Measurements from ENCODE around the gene TMEM178B. TPM values are rescaled to one million over a fixed set of nuclear protein-coding genes. Genes with fewer than 3 reads are reported as not detected.
A peak's percentile ranks its signal among the peaks of the same experiment; 100 is the strongest.

TMEM178B gene
- total and polyA plus RNA-seq, 10 of the 15 experiments (the other 5 are each of a cell fraction or from before 2014, with no cell fraction given): 0.01 to 1.1 (median 0.04) TPM; not detected in 2

- Histone ChIP-seq H3K36me3 (ENCODE audit: control insufficient read depth in 2 of 2, insufficient read depth in 2 of 2, low read length in 1 of 2) (no peaks in the 10 kb centered on the region), H3K4me1 (ENCODE audit: control insufficient read depth, insufficient read depth, low read length) (no peaks in the 10 kb centered on the region), H4K20me1 (ENCODE audit: control insufficient read depth, insufficient read depth) (no peaks in the 10 kb centered on the region), H3K9me3 (replicated peaks; ENCODE audit: control insufficient read depth, insufficient read depth, low read length) (no peaks in the 10 kb centered on the region), H3K27me3 (replicated peaks in 1 of 2; ENCODE audit: control insufficient read depth in 2 of 2, insufficient read depth in 2 of 2, low read length in 1 of 2) (peaks cover 3 to 22% of the 10 kb centered on the region in 2 experiments), H2AFZ (ENCODE audit: control insufficient read depth, low read depth, low read length) (no peak overlapping the region), H3K27ac (ENCODE audit: control insufficient read depth, insufficient read depth) (no peak overlapping the region), H3K9ac (ENCODE audit: control insufficient read depth, insufficient read depth, low read length) (no peak overlapping the region), H3K4me3 (no peak overlapping the region), H3K4me2 (ENCODE audit: control insufficient read depth, insufficient read depth) (no peak overlapping the region), H3K79me2 (ENCODE audit: control insufficient read depth, insufficient read depth, low read length) (no peaks in the 10 kb centered on the region)
- no TSS peak for BruUV-seq (replicated peaks)
- WGBS (ENCODE audit: insufficient coverage, insufficient replicate concordance, low lambda C conversion rate, missing lambda C conversion rate): 1% methylated on average over 41 of the region's 61 CpGs
- FAIRE-seq: no peak
- DNase-seq (ENCODE audit: low read depth, low spot score): no peak
- intact Hi-C loops (cut with micrococcal nuclease; ENCODE audit: unreplicated experiment): loop anchor here (5.0 kb wide), 1 partner anchor 150 kb away; no protein-coding TSS in a partner anchor
- ChIA-PET POLR2A (no interaction called here), CTCF (interaction anchor here (1.0 to 1.5 kb wide), 2 partner anchors 147 to 461 kb away, joined by 3 to 6 read pairs; no protein-coding TSS in a partner anchor), SMC1A (ENCODE audit: uncharacterized antibody, unreplicated experiment) (interaction anchor here (1.4 kb wide), 1 partner anchor 148 kb away, joined by 9 read pairs; no protein-coding TSS in a partner anchor), RAD21 (ENCODE audit: unreplicated experiment) (interaction anchor here (1.1 kb wide), 1 partner anchor 461 kb away, joined by 3 read pairs; no protein-coding TSS in a partner anchor)
- TF ChIP-seq EP300 (IDR thresholded peaks at IDR 0.05; ENCODE audit: borderline replicate concordance in 1 of 2, control insufficient read depth in 1 of 2, low read depth in 2 of 2, low read length in 2 of 2) (no peak), SUZ12 (IDR thresholded peaks at IDR 0.05; ENCODE audit: unreplicated experiment) (peak; percentile 22), POLR2AphosphoS5 (IDR thresholded peaks at IDR 0.05; ENCODE audit: low read length) (no peak)
- peak; percentile 48; the same call in 2 of the 3 replicates for ATAC-seq
- in situ Hi-C loops (cut with MboI): no loop called here
These were observed 1.2 kb upstream of the TMEM178B start for GRCh38 chr7:141072548-141073172.

- TF ChIP-seq REST (IDR thresholded peaks at IDR 0.05; ENCODE audit: low read depth, low read length): peak; percentile 78; the same call in 1 of the 2 replicates
- no peak for TF ChIP-seq HDGF (IDR thresholded peaks at IDR 0.05)
- DNase-seq (ENCODE audit: low read depth, low spot score) (no peak), FAIRE-seq (no peak), ATAC-seq (peak; percentile 56)
- Histone ChIP-seq H3K9me3 (replicated peaks; ENCODE audit: control insufficient read depth, insufficient read depth, low read length) (no peaks in the 10 kb centered on the region), H2AFZ (ENCODE audit: control insufficient read depth, low read depth, low read length) (no peak overlapping the region), H3K79me2 (ENCODE audit: control insufficient read depth, insufficient read depth, low read length) (no peaks in the 10 kb centered on the region), H3K27ac (ENCODE audit: control insufficient read depth, insufficient read depth) (no peak overlapping the region), H3K36me3 (ENCODE audit: control insufficient read depth in 2 of 2, insufficient read depth in 2 of 2, low read length in 1 of 2) (no peaks in the 10 kb centered on the region), H3K4me3 (no peak overlapping the region), H4K20me1 (ENCODE audit: control insufficient read depth, insufficient read depth) (no peaks in the 10 kb centered on the region), H3K9ac (ENCODE audit: control insufficient read depth, insufficient read depth, low read length) (no peak overlapping the region), H3K4me1 (ENCODE audit: control insufficient read depth, insufficient read depth, low read length) (no peaks in the 10 kb centered on the region), H3K4me2 (ENCODE audit: control insufficient read depth, insufficient read depth) (peak overlapping the region; percentile 77; the same call in 1 of the 2 replicates), H3K27me3 (replicated peaks in 1 of 2; ENCODE audit: control insufficient read depth in 2 of 2, insufficient read depth in 2 of 2, low read length in 1 of 2) (peaks cover 3 to 24% of the 10 kb centered on the region in 2 experiments)
- BruUV-seq (replicated peaks): no TSS peak
- ChIA-PET POLR2A (no interaction called here), RAD21 (ENCODE audit: unreplicated experiment) (no interaction called here), CTCF (no interaction called here), SMC1A (ENCODE audit: uncharacterized antibody, unreplicated experiment) (no interaction called here)
- 3% methylated on average over 60 of the region's 60 CpGs for WGBS (ENCODE audit: insufficient coverage, insufficient replicate concordance, low lambda C conversion rate, missing lambda C conversion rate)
- in situ Hi-C loops (cut with MboI): no loop called here
- intact Hi-C loops (cut with micrococcal nuclease; ENCODE audit: unreplicated experiment): loop anchor here (5.0 kb wide), 1 partner anchor 149 kb away; no protein-coding TSS in a partner anchor
These were observed 657 bp upstream of the TMEM178B start for GRCh38 chr7:141073173-141073640.

Data from GM12878 (cell line).